Kidney epithelial cell (primary cell): ENCODE measurements around the gene KLF6. TPM values are rescaled to one million over a fixed set of nuclear protein-coding genes. Genes with fewer than 3 reads are reported as not detected.

ENCODE experiments used
- DNase-seq: peaks from one replicate; pipeline ENCODE4 v3.0.0-alpha.2; 2010; ENCODE audit warnings: low read depth
- H3K27me3 ChIP-seq: 2 replicates; pipeline ENCODE4 v1.6.0; 2011; ENCODE audit warnings: low read length; ENCODE audit not compliant: control insufficient read depth, insufficient read depth
- H3K36me3 ChIP-seq: 2 replicates; pipeline ENCODE4 v1.5.1; 2011; ENCODE audit warnings: low read length; ENCODE audit not compliant: control insufficient read depth, insufficient read depth
- H3K4me3 ChIP-seq: 2 replicates; pipeline ENCODE4 v1.5.1; 2011; ENCODE audit warnings: low read depth, mild to moderate bottlenecking, control low read depth, low read length
- total RNA-seq: library from RNA; depleted of rRNA; stranded (reverse); fragments of >200 nt; gene quantifications from 2 replicates; pipeline ENCODE4 v1.2.3, GENCODE V29; 2015
- TF ChIP-seq, protein P1 (sequence below): IDR thresholded peaks from 2 replicates; pipeline ENCODE4 v1.5.1; 2011; ENCODE audit warnings: mild to moderate bottlenecking, moderate library complexity, low read length, control low read depth, inconsistent platforms; ENCODE audit not compliant: insufficient read depth, poor library complexity, severe bottlenecking

The KLF6 gene
- total RNA-seq, 1 donor from 2014 or later: 125 TPM

GRCh38 chr10:3797750-3798149 lies 12.7 kb upstream of the KLF6 start:
- DNase-seq: no peak
- TF ChIP-seq, protein P1, sequence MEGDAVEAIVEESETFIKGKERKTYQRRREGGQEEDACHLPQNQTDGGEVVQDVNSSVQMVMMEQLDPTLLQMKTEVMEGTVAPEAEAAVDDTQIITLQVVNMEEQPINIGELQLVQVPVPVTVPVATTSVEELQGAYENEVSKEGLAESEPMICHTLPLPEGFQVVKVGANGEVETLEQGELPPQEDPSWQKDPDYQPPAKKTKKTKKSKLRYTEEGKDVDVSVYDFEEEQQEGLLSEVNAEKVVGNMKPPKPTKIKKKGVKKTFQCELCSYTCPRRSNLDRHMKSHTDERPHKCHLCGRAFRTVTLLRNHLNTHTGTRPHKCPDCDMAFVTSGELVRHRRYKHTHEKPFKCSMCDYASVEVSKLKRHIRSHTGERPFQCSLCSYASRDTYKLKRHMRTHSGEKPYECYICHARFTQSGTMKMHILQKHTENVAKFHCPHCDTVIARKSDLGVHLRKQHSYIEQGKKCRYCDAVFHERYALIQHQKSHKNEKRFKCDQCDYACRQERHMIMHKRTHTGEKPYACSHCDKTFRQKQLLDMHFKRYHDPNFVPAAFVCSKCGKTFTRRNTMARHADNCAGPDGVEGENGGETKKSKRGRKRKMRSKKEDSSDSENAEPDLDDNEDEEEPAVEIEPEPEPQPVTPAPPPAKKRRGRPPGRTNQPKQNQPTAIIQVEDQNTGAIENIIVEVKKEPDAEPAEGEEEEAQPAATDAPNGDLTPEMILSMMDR: no peak
- no peaks in the 10 kb centered on the region for H3K36me3 ChIP-seq
- no peak overlapping the region for H3K4me3 ChIP-seq
- H3K27me3 ChIP-seq: no peaks in the 10 kb centered on the region

- Histone ChIP-seq H3K36me3 (no peaks in the 10 kb centered on the region), H3K27me3 (no peaks in the 10 kb centered on the region), H3K4me3 (no peak overlapping the region)
- TF ChIP-seq, protein P1: no peak
- DNase-seq: no peak
Observed at GRCh38 chr10:3793553-3793952, 8.5 kb upstream of the KLF6 start.

DNA sequence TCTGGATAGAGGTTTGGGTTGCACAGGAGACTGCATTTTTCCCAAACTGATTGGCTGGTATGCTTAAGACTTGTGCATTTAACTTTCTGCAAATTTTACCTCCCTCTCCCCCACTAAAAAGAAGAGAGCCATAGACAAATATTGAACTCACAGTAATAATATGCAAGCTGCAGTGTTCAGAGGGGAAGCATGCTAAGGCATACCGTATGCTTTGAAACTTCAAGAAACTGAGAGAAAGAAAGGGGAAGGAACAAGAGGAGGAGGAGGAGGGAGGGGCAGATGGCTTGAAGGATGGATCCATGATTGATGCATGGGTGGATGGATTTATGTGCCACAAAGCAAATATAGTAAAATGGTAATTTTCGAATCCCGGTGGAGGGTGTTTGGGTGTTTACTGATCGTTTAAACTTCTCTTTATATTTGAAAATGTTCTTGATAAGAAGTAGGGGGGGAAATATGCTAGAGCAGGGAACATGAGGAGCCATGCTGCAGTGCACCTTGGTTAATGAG lies 7.8 kb upstream of the KLF6 start:
- no peak for DNase-seq
- no peak overlapping the region for H3K4me3 ChIP-seq
- no peaks in the 10 kb centered on the region for H3K36me3 ChIP-seq
- TF ChIP-seq, protein P1: no peak
- H3K27me3 ChIP-seq: no peaks in the 10 kb centered on the region

DNA sequence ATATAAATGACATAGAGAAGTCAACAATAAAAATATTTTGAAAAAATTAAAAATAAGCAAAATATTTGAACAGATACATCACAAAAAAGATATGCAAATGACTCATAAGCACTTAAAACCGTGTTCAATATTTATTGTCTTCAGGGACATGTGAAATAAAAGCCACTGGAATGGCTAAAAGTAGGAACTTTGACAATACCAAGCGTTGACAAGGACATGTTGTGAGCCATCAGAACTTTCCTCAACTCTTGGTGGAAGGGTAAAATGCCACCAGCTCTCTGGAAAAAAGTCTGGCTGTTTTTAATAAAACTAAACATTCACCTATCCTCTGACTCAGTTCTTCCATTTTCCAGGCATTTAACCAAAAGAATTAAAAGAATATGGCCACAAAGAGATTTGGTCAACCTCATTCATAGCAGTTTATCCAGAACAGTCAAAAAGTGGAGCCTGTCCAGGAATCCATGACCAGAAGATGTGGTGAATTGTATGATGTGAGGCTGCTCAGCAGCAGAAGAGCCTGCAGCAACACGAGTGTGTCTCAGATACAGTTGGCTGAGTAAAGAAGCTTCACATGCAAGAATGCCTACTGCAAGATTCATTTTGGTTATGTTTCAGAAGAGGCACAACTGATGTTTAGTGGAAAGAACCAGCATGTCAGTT lies 7.1 kb upstream of the KLF6 start:
- Histone ChIP-seq H3K27me3 (no peaks in the 10 kb centered on the region), H3K36me3 (no peaks in the 10 kb centered on the region), H3K4me3 (no peak overlapping the region)
- DNase-seq: no peak
- TF ChIP-seq, protein P1: no peak

DNA sequence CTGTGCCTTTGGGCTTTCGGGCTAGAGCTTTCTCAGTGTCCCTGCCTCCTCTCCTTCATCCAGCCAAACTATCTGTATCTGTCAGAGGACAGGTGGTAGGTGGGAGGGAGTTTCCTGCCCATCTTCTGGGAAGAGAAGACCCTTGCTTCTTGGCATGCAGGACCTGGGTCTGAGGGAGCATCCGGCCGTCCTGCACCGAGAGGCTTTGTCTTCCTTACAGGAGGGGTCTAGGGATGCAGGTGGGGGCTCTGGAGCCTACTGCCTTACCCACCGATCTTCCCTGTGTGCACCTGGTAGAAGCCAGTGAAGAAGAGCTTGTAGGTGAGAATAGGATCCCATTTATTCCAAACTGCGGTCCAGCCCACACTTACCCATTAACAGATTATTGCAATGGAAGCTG lies 5.8 kb upstream of the KLF6 start:
- TF ChIP-seq, protein P1: no peak
- H3K4me3 ChIP-seq: no peak overlapping the region
- H3K36me3 ChIP-seq: no peaks in the 10 kb centered on the region
- no peaks in the 10 kb centered on the region for H3K27me3 ChIP-seq
- no peak for DNase-seq

DNA sequence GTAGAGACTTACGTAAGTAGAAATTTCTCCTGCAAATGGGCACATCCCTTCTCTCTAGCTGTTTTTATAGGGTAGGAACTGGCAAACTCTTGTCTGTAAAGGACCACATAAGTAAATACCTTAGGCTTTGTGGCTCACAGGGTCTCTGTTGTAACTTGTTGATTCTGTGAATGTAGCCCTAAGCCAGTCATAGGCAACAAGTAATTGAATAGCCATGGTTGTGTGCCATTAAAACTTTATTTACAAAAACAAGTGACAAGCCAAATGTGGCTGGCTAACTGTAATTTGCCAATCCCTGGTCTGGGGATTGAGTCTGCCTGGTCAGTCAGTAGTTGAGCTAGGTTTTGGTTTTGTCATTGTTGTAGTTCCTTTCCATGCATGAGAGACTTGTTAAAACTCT lies 5.3 kb upstream of the KLF6 start:
- no peaks in the 10 kb centered on the region for H3K36me3 ChIP-seq
- TF ChIP-seq, protein P1: no peak
- DNase-seq: no peak
- no peaks in the 10 kb centered on the region for H3K27me3 ChIP-seq
- H3K4me3 ChIP-seq: no peak overlapping the region
